NCI-H345 treated with DMSO at 0.1 percent for 48 hours (cell line): ENCODE results near the gene ARHGEF28.

Source experiments
- DNase-seq: peaks from one replicate; lab custom pipeline; 2025; ENCODE audit not compliant: unreplicated experiment; lab: John Stamatoyannopoulos, UW

The ARHGEF28 gene

DNA sequence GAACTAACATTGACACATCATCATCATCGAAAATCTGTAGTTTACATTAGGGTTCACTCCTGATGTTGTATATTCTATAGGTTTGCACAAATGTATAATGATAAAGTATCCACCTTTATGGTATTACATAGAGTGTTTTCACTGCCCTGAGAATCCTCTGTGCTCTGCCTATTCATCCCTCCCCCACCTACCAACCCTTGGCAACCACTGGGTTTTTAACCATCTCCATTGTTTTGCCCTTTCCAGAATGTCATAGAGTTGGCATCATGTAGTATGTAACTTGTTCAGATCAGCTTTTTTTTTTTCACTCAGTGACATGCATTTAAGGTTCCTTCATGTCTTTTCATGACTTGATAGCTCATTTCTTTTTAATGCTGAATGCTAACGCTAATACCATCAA is 106.0 kb downstream of the ARHGEF28 start:
- no peak for DNase-seq

DNA sequence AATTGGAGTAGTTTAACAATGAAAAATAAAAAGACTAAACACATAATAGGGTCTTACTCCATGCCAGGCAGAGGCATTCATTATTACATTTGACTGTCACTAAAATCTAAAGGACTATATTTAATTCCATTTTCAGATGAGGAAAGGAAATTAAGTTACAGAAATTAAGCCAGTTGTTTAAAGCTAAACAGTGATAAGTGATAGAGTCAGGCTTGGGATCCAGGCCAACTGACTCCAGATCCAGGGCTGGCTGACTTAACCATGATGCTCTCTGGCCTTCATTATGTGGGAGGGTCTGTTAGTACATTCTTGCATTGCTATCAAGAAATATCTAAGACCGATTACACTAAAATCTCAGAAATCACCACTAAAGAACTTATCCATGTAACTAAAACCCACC is 107.2 kb downstream of the ARHGEF28 start:
- DNase-seq = no peak

DNA sequence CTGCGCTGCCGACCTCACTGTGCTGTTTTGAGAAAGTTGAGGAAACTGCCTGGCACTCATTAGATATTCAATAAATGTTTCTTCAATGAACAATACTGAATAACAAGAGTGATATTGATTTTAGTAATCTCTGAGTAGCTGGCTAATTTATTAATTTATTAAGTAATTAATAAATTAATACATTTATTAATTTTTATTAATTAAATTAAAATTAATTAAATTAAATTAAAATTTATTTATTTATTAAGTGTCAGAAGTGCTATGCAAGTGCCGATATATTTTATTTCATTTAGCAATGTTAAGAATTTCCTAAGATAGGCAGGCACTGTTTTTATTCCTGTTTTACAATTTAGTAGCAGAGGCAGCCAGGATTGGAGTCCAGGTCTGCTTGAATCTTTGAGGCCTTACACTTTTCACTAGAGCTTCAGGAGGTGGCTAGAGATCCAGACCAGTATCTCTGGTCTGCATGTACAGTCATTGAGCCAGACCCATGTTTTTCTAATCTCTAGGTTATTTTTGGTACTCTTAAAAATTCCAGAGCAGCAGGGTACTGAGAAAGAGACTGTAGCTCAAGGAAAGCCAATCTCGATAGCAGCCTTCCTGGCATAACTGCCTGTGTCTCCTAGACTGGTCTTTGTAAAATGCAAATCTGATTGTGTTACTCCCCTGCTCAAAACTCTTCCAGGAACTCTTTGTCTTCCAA is 109.2 kb downstream of the ARHGEF28 start:
- no peak for DNase-seq

DNA sequence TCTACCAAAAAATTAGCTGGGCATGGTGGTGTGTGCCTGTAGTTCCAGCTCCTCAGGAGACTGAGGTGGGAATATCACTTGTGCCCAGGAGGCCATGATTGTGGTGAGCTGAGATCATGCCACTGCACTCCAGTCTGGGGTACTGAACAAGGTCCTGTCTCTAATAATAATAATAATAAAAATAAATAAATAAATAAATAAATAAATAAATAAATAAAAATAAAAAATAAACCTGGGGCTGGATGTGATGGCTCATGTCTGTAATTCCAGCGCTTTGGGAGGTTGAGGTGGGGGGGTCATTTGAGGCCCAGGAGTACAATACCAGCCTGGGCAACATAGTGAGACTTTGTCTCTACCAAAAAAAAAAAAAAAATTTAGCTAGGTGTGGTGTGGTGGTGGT is 113.7 kb downstream of the ARHGEF28 start:
- DNase-seq = no peak

DNA sequence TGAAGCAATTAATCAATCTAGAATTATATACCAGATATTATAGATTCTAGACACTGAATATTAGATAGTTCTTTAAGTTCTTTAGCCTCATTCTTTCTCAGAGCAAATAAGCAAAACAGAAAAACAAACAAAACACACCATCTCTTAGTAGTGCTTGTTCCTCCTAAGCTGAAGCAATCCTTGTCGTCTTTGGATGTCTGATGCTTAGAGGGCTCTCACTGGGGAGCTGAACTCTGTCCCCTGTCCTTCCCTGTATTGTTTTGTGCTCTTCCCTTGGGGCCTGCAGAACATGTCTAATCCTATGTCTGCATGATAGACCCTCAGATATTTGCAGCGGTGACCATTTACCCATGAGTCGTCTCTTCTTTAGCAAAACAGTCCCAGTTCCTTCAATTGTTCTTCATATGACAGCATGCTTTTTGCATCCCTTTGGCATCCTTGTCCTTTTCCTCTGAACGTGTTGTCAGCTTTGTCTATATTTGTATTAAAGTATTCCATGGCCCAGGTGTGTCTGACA is 114.3 kb downstream of the ARHGEF28 start:
- DNase-seq = no peak

DNA sequence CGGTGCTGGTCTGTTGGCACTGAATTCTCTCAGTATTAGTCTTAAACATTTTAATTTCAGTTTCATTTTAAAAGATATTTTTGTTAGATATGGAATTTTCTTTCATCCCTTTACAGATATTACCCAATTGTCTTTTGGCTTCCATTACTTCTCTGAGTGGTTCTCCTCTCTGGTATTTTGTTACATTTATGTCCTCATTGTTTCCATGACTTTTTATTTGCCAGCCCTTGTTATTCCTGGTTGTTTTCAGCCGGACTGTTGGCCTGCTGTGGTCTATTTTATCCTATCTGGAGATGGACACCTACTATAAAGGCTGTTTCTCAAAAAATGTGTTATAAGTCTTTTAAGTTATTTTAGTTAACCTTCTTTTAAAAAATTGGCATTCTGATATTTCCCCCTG is 117.2 kb downstream of the ARHGEF28 start:
- no peak for DNase-seq

DNA sequence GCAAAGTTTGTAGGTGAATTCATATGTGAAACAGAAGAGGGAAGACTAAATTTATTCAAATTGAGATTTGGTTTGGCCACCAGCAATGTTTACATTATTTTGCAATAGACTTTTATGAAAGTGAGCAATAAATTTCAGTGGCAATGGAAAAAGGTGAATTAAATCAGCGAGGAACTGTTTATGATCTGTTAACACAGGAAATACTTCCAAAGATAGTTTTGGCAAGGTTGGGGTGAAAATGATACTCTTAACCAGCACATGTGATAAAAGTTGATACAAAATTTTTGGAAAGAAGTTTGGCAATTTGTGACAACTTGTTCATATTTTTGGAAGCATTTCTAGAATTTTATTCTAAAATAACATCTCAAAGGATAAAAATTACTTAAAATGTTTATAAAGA is 119.8 kb downstream of the ARHGEF28 start:
- DNase-seq = no peak

DNA sequence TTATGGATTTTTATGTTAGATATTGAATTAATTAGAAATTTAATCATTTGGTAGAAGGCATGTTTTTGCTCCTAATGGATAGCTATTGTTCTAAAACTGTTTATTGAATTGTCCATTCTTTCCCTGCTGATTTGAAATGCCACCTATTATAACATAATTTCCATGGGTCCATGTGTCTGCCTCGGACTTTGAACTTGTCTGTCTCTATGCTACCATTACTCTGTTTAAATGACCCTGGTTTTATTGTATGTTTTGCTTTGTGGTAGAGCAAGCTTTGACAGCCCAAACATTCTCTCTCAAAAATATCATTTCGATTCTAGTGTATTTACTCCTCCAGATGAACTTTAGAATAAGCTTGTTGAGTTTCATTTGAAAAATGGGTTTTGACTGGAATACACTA is 120.6 kb downstream of the ARHGEF28 start:
- no peak for DNase-seq

DNA sequence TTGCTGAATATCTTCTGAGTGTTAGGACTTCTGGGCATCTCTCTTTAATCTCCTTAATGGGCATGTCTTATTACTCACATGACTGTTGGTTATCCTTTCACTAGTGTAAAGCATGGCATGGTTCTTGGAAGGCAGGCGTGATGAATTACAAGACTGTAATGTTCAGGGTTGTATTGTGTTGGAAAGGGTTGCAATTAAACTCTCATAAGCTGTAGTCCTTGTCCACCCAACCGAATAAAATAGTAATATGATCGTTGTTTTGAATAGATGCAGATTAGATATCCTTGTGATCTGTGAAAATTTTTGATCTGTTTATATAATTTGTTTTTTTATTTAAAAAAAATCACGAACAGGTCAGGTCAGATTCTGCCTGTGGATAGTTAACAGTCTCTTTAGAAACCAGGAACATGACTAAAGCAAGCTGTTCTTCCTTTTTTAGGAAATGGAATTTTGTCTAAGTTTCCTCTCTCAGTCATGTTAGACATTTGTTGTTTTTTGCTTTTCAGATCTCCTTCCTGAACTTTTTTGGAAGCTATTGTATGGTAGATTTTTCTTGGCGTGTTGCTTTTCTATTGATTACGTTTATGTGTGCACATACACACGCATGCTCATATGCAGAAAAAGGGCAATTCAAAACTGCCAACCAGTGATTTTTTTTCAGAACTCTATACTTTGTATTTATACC is 121.8 kb downstream of the ARHGEF28 start:
- DNase-seq = no peak

DNA sequence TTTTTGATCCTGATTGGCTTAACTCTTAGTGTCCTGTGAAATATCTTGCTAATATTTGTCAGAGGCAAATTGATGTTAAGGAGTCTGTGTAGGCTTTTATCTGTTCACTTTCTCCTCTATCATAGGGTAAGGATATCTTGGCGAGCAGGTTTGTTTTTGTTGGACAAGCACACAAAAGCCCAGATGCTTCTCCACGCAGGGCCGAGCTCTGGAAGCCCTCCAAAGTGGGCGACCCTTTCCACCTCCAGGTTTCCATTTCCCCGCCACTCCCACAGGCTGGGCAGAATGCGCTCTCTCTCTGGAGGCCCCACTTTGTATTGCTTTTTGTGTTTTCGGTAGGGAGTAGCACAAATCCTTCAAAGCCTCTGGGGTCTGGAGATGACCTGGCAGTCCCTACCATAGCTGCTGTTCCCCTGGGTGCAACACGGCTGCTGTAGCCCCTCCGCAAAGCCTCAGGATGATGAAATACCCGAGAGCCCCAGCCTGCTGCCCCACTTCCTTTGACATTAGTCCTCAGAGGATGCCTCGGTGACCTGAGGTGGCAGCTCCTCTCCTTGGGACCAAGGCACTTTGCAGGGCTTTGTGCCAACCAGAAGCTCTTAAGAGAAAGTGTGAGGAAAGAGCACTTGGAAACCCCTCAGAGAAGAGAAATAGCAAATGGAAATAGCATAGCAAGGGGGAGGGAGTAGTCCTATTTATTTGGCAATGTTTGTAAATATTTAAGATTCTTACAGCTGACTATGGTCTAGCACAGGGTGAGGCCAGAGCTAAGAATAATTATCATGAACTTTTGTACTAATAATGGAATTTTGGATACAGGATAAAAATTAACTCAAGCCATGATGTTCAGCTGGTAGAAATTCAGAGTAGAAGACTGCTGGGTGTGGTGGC is 122.8 kb downstream of the ARHGEF28 start:
- no peak for DNase-seq

DNA sequence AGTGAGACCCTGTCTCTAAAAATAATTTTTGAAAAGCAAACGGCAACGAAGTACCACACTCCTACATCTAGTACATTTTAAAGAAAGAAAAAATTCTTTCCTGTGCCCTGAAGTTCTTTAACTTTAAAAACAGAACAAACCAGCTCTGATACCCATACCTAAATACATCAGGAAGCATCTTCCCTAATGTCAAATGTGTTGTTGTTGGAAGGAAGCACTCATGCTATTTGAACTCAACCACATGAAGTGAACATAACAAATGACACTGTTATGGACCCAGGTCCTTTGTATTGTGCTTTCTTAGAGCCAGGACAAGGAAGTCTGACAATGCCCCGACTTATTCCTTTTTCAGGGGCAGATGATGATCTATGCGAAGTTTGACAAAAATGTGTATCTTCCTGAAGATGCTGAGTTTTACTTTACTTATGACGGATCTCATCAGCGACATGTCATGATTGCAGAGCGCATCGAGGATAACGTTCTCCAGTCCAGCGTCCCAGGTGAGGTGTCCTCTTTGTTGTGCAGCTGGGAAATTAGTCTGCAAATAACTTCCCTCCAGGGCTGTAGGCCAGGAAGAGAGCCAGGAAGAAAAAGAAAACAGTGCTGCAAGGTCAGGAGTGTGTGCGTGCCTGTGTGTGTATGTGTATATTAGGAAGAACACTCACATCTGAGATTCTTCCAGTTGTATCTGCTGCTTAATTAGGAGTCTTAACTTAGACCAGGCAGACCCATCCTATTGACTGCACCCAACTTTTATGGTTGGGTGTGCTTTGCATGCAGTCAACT is 123.7 kb downstream of the ARHGEF28 start:
- no peak for DNase-seq

DNA sequence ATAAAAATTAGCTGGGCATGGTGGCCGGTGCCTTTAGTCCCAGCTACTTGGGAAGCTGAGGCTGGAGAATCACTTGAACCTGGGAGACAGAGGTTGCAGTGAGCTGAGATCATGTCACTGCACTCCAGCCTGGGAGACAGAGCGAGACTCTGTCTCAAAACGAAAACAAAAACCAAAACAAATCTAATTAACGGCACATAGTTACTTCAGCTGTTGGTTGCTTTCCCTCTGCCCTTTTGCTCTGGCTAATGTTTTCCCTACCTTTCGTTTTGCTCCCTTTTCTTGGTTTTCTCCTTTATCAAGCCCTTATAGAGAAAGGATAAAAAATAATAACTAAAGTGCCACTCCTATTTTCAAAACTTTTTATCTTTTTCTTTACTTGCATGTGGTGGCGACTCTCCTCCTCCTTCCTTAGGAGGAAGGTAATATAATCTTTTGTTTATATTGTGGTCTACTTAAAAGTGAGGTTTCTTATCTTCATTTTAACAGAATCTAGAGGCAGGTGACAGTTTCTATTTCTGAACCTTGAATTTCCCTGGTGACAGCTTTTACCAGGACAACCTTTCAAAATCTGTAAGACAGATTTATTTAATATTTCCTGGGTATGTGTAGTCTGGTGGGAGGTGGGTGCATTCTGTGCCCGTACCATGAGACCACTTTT is 125.4 kb downstream of the ARHGEF28 start:
- no peak for DNase-seq

DNA sequence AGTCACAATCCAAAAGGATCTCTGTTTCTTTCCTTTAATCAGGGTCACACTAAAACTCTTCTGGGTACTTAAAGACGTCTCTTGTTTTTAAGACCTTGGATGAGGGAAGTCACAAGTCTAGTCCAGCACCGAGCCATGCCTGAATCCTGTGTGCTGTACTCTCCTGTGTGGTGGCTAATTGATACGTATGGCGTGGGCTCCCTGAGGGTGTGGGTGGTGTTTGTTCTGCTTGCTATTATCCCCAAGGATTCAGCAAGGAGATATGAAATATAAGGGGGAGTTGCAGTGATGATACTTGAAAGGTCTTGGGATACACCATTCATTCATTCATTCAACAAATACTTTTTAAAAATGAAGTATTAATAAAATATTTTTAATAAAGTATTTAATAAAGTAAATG is 128.3 kb downstream of the ARHGEF28 start:
- no peak for DNase-seq

DNA sequence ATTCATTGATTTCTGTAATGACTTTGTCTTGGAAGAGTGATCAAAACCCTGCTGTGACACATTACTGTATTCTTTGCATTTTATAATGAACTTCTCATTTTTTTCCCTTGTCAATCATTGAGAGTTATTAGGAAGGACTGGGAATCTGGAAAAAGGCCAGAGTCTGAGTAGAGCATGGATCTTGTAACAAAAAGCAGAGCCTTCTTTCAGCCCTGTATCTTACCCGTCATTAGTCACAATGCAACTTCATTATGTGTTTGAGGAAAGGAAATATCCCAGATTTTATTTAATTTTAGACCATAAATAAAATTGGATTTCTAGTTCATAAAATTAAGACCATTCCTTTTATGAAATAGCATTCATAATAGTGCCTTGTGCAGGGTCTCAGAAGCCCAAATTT is 131.4 kb downstream of the ARHGEF28 start:
- DNase-seq = no peak

DNA sequence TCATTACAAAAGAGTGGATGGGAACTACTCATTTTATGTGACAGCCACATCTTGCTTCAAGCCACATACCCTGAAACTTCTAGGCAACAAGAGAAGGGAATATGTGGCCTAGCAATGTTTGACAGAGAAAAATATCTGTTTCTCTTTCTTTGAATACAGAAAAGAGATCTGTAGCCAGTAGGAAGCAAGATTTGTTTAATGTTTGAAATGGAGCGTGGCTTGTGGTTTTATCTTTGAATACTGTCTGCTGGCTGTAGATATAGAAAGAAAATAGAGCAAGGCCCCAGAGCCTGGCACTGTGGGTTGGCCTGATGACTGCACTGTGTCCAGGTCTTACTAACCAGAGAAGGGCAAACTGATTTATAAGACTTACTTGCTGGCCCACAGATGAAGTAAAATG is 133.8 kb downstream of the ARHGEF28 start:
- DNase-seq = no peak

DNA sequence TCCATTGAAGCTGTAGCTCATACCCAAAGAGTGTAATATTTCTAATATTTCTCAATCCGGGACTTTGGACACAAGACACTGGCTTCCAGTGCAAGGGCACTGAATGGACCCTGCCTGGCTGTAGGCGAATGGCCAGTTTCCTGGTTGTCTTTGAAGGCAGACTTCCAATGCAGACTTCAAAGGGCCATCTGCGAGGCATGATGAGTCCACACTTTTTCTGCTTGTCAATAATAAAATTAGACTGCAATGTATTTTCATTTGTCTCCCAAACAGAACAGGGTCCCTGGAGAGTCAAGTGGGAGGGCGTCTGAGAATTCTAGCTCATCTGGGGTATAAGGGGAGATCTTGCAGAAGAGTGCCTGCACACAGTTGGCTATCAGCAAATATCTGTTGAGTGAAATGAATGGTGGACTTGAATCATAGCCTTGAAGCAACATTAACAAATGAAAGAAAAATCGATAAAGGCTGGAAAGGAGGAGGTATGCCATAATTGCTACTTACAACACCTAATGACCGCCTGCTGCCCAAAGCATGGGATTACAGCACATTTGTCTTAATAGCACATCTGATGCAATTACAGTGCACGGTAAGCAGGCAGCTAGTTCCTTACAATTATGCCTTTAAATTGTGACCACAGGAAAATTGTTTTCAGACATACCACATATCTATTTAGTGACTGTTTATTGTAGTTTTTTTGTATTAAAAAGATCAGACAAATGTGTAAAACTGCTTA is 137.5 kb downstream of the ARHGEF28 start:
- no peak for DNase-seq

DNA sequence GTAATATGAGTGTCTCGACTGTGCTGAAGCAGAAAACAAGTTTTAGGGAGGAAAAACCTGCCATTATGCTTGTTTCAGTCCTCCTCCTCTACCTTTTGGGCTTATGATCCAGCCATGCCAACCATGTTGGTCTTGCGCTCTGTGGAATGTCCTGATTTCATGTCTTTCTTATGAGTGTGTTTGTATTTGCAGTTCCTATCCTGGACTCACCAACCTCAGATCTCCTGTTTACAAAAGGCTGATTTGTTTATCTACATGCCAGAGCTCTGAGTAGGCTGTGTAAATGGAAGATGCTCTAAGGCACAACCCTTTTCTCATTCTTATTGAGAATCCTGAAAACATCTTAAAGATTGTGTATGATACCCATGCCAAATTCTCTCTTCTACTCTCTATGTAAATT is 138.6 kb downstream of the ARHGEF28 start:
- no peak for DNase-seq

DNA sequence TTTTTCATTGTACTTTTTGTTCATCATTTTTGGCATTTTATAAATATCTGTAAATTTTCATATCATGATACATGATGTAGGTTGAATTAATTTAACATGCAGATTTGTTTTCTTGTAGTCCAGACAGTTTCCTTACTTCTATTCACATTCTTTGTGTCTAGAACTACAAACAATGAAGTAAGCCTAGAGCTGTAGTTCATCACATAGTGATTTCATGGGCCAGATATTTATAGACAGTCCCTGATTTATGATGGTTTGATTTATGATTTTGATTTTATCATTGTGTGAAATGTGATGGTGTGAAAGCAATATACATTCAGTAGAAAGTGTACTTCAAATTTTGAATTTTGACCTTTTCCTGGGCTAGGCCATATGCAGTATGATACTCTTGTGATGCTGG is 139.0 kb downstream of the ARHGEF28 start:
- DNase-seq = no peak

DNA sequence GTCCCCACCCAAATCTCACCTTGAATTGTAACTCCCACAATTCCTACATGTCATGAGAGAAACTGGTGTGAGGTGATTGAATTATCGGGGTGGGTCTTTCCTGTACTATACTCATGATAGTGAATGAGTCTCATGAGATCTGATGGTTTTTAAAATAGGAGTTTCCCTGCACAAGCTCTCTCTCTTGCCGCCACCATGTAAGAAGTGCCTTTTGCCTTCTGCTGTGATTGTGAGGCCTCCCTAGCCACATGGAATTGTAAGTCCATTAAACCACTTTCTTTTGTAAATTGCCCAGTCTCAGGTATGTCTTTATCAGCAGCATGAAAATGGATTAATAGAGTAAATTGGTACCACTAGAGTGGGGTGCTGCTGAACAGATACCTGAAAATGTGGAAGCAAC is 140.9 kb downstream of the ARHGEF28 start:
- no peak for DNase-seq
